Measurements from ENCODE around the gene ANP32D. TPM values are rescaled to one million over a fixed set of nuclear protein-coding genes. Genes with fewer than 3 reads are reported as not detected.

Gene ANP32D
- total RNA-seq, 2 experiments from 2014 or later, result not detected

Other genes starting within 250 kb of the ANP32D start
- gene ZNF641, start 121.6 kb upstream of the ANP32D start, total RNA-seq, result 1 to 10 TPM; 6.8 to 7.0 TPM
- gene C12orf54, start 9.9 kb downstream of the ANP32D start, total RNA-seq, result not detected
- gene OR8S1, start 53.1 kb downstream of the ANP32D start, total RNA-seq, result not detected
- not detected for gene LALBA, start 97.5 kb downstream of the ANP32D start, total RNA-seq
- 10 to 100 TPM; 59.7 to 62.0 TPM for gene KANSL2, start 209.7 kb downstream of the ANP32D start, total RNA-seq
- gene CCNT1, start 244.1 kb downstream of the ANP32D start, total RNA-seq, result 10 to 100 TPM; 62.0 to 65.5 TPM

Data from activated naive CD8-positive, alpha-beta T cell treated with anti-CD3 and anti-CD28 coated beads for 36 hours (primary cell).